Stimulated activated CD8-positive, alpha-beta memory T cell treated with anti-CD3 and anti-CD28 coated beads, Interleukin-15, amount 100 ng/mL, for 24 hours (primary cell): ENCODE data around the gene HIF1AN.
"Not testable (repeated sequence)": the region's sequence is repeated elsewhere in the genome, so short reads cannot be mapped to it uniquely, and the experiment has no call there.

Source experiments
- DNase-seq: peaks from one replicate; pipeline ENCODE4 v3.0.0-alpha.2; 2020; ENCODE audit warnings: low read depth

HIF1AN gene

DNA sequence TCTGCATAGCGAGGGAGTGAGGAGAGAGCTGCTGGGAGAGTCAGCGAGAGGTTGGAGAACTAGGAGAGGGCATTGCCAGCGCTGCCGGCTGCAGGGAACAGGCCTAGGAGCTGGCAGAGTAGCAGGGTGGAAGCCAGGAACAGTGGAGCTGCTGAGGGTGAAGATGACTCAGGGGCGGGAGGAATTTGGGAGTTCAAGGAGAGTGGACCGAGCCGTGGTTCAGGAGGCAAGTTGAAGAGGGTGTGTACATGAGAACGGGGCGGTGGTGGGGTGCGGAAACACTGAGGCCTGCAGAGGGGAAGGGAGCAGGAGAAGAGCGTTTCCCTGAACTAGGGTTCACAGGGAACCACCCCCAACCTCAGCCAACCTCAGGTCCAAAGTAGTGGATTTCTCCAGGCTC, 31.5 kb downstream of the HIF1AN start:
- DNase-seq, result no peak

- DNase-seq, result no peak
Measured at GRCh38 chr10:100567826-100568225, 32.1 kb downstream of the HIF1AN start.

- no peak for DNase-seq
Measured at GRCh38 chr10:100568912-100569311, 33.2 kb downstream of the HIF1AN start.

GRCh38 chr10:100569687-100570481, 34.1 kb downstream of the HIF1AN start:
- no peak for DNase-seq

- no peak for DNase-seq
Measured at GRCh38 chr10:100570506-100570905, 34.8 kb downstream of the HIF1AN start.

DNA sequence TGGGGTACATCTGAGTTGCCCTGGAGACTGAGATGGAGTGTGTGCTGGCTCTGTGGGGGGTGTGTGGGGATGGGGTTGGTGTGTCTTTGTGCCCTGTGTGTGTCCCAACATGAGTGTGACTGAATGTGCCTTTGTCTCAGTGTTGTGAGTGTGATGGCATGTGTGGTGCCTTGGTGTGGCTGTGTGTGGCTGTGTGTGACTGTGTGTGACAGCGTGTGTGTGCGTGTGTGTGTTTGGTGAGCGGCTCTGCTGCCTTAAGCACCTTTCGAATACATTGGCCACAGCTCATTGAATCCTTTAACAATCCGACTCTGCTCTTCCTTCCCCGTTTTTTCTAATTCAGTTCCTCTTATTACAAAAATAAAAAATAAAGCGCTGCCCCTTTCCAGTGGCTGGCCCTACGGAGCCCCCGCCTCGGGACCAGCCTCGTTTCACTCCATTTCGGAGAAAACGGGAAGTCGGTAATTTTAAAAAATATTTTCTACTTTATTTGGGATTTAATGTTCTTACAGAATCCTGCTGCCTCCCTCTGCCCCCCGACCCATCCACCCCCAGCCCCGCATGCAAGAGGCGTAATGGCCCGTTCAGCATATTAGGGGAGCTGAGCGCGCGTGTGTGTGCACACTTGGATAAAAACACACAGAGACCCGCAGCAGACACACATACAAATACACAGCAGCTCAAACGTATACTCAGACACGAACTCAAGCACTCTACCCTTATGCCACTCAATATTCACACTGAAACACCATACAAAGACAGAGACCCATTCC, 35.5 kb downstream of the HIF1AN start:
- DNase-seq, result no peak

- DNase-seq, result not testable (repeated sequence)
Measured at GRCh38 chr10:100575146-100575545, 39.4 kb downstream of the HIF1AN start.

- DNase-seq, result no peak
Measured at GRCh38 chr10:100575585-100576281, 40.0 kb downstream of the HIF1AN start.

DNA sequence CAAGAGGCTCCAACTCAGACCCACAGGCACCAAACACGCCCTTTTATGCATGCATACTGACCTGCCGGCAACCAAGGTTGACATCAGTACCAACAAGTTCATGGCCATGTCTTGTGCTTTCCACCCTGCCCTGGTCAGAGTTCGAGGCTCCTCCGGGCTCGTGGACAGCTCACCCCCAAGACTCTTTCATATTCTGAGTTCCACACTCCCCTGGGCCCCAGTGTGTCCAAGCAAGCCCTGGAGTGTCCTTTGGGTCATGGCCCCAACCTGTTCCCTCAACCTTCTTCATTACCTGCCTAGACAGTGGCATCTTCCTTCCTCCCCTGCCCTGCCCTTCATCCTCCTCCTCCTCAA, 40.5 kb downstream of the HIF1AN start:
- DNase-seq, result no peak

GRCh38 chr10:100579261-100580090, 43.7 kb downstream of the HIF1AN start:
- no peak for DNase-seq

GRCh38 chr10:100586959-100587358, 51.2 kb downstream of the HIF1AN start:
- no peak for DNase-seq

DNA sequence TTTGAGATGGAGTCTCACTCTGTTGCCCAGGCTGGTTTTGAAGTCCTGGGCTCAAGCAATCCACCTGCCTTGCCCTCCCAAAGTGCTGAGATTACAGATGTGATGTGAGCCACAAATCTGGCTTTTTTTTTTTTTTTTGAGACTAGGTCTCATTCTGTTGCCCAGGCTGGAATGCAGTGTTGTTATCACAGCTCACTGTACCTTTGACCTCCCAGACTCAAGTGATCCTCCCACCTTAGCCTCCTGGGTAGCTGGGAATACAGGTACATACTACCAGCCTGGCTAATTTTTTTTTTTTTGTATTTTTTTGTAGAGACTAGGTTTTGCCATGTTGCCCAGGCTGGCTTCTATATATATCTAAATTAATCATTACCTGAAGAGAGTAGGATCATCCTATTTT, 62.4 kb downstream of the HIF1AN start:
- no peak for DNase-seq

DNA sequence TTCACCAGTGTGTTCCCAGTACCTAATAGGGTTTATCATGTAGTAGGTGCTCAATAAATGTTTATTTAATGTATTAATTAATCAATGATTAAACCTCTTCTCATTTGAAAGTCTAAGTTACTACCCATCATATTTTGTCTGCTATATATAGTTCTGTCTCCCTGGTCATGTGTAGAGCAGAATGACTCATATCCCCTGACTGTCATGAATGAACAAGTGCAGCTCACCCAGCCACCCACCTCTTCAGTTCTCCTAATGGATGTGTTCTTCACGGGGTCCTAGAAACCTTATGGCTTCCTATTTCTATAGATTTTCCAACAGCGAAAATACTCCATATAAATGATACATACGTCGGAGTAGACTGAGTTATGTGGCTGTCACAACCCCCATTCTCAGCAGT, 64.5 kb downstream of the HIF1AN start:
- DNase-seq, result no peak

DNA sequence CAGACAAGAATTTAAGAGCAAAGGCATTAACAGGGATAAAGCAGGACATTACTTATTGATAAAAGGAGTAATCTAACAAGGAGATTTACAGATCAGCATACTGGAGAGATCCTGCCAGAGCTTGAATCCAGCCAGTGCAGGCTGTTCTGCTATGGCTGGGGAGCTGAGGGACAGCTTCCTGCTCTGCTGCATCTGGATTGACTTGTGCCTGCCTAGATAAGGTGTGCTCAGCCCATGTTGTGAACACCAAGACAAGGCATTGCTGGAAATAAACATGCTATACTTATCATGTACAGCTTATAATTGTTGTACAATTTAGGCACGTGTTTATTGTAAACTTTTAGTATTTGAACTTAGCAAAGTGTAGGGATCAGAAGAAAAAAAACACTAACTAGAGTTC, 71.7 kb downstream of the HIF1AN start:
- DNase-seq, result no peak
